Measurements from ENCODE around the gene ALKBH7. TPM values are rescaled to one million over a fixed set of nuclear protein-coding genes. Genes with fewer than 3 reads are reported as not detected.
A peak's percentile ranks its signal among the peaks of the same experiment; 100 is the strongest.

Gene ALKBH7
- total and polyA plus RNA-seq, 2 of the 13 experiments (the other 11 are each of a cell fraction or from before 2014, with no cell fraction given): 29.6 to 45.9 TPM

DNA sequence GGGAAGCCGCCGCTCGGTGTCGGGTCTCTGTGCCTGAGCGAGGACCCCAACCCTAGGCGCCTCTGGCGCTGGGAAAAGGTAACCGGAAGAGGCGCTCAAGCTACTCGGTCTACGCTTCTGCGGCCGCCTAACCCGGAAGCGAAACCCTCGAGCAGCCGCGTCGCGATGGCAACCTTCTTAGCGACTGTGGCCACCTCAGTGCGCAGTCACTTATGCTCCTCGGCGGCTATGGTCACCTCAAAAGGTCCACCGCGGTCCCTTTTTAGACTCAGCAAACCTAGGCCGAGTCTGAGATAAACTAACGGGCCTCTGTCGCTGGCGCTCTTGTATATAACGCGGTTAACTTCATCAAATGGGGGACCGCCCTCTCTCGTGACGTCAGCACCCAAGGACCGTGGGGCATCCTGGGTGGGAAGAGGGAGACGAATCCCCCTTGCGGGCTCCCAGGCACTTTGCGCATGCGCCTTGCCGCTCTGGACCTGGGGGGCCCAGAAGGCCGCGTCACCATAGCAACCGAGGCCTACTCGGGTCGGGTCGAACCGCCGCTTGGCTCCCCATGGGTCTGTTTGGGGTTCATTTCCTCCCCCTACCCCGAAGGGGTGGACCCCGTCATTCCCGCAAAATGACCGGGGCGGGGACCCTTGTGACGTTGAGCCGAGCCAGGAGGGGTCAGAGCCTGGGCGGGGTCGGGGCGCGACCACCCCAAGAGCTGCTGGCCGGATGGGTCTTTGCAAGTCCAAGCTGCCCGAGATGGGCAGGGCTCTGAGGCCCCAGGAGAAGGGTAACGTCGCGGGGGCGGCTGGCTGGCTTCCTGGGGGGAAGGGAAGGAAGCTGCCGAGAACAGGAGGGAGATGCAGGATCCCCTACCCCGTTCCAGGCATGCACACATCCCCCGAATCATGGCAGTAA, 20.7 kb downstream of the ALKBH7 start, which contains the start of gene GTF2F1:
Gene GTF2F1 (minus strand): TSS at position 91 of the 909 bp plus-strand sequence. CDS start 169 bp downstream, outside the sequence.
- H3K36me3 ChIP-seq (replicated peaks in 1 of 2; ENCODE audit: control insufficient read depth in 1 of 2, insufficient read depth in 2 of 2, low read length in 2 of 2): peaks cover 7 to 17% of the 10 kb centered on the region in 2 experiments
- ChIA-PET POLR2A (interaction anchor here (1.3 to 5.5 kb wide), 3 partner anchors 9 to 32 kb away, joined by 8 to 45 read pairs (median 15); partner anchors contain the start of genes ALKBH7 and KHSRP), CTCF (ENCODE audit: low intra/inter-chr PET ratio, low total read pairs) (no interaction called here)
- BruUV-seq (replicated peaks): no TSS peak
- peak within 1 kb of the TSS; percentile 96 for H3K4me2 ChIP-seq (ENCODE audit: low read depth, low read length)
- FAIRE-seq (peak; percentile 72), DNase-seq (ENCODE audit: low spot score) (peak; percentile 89), ATAC-seq (peak; percentile 92)
- H3K9ac ChIP-seq (ENCODE audit: insufficient read depth, low read depth, low read length): peak within 1 kb of the TSS; percentile 88
- H3K27me3 ChIP-seq (ENCODE audit: control insufficient read depth in 1 of 2, insufficient read depth in 2 of 2, low read length in 2 of 2): no peaks in the 10 kb centered on the region; a peak in 1 of 5 replicates
- H3K27ac ChIP-seq (ENCODE audit: extremely low read length, insufficient read depth, low read length): peak within 1 kb of the TSS; percentile 65
- no peaks in the 10 kb centered on the region for H4K20me1 ChIP-seq (ENCODE audit: insufficient read depth, low read length)
- WGBS (ENCODE audit: low lambda C conversion rate): 0% methylated on average over 6 of the region's 69 CpGs
- H3K9me3 ChIP-seq (ENCODE audit: low read length): no peaks in the 10 kb centered on the region
- peaks cover 24% of the 10 kb centered on the region for H3K4me1 ChIP-seq (ENCODE audit: insufficient read depth, low read length)
- peak within 1 kb of the TSS; percentile 81 to 99 (median 92) for H3K4me3 ChIP-seq (replicated peaks in 1 of 3; ENCODE audit: insufficient read depth in 1 of 3, low read depth in 2 of 3, low read length in 3 of 3)
- intact Hi-C loops (cut with micrococcal nuclease; ENCODE audit: unreplicated experiment): no loop called here
- peak within 1 kb of the TSS; percentile 95 for H2AFZ ChIP-seq (ENCODE audit: low read length)
- in situ Hi-C loops (cut with HindIII; ENCODE audit: extremely low pct_ligation_motif_present, low pct_unique_long_range_greater_than_20kb): no loop called here
- peaks cover 18% of the 10 kb centered on the region for H3K79me2 ChIP-seq (ENCODE audit: insufficient read depth, low read length)
- no peak for TF ChIP-seq EEA1 (CRISPR knock-in tag; IDR thresholded peaks at IDR 0.05; ENCODE audit: borderline replicate concordance)
- no peak for TF ChIP-seq U2AF1 (optimal IDR thresholded peaks at IDR 0.05; ENCODE audit: low read depth, low read length)
- TF ChIP-seq, protein P1, sequence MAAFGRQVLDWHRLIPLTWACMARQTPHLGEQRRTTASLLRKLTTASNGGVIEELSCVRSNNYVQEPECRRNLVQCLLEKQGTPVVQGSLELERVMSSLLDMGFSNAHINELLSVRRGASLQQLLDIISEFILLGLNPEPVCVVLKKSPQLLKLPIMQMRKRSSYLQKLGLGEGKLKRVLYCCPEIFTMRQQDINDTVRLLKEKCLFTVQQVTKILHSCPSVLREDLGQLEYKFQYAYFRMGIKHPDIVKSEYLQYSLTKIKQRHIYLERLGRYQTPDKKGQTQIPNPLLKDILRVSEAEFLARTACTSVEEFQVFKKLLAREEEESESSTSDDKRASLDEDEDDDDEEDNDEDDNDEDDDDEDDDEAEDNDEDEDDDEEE (CRISPR knock-in tag; IDR thresholded peaks at IDR 0.05): 0 out of 2 replicates have a peak, but pooled peaks have one; percentile 62
- TF ChIP-seq TEAD3 (CRISPR knock-in tag; optimal IDR thresholded peaks at IDR 0.05; ENCODE audit: borderline replicate concordance): no peak
- no peak for TF ChIP-seq MAFF (IDR thresholded peaks at IDR 0.05; ENCODE audit: low read depth, low read length)
- no peak for TF ChIP-seq ZNF775 (CRISPR knock-in tag; IDR thresholded peaks at IDR 0.05; ENCODE audit: borderline replicate concordance)
- TF ChIP-seq TBL1XR1 (IDR thresholded peaks at IDR 0.05; ENCODE audit: borderline replicate concordance, low read length, partially characterized antibody): no peak
- peak; percentile 54; the same call in 1 of the 2 replicates for TF ChIP-seq HCFC1 (IDR thresholded peaks at IDR 0.05; ENCODE audit: low read depth, low read length)
- no peak for TF ChIP-seq KLF12 (CRISPR knock-in tag; IDR thresholded peaks at IDR 0.05; ENCODE audit: borderline replicate concordance)
- TF ChIP-seq, protein P2, sequence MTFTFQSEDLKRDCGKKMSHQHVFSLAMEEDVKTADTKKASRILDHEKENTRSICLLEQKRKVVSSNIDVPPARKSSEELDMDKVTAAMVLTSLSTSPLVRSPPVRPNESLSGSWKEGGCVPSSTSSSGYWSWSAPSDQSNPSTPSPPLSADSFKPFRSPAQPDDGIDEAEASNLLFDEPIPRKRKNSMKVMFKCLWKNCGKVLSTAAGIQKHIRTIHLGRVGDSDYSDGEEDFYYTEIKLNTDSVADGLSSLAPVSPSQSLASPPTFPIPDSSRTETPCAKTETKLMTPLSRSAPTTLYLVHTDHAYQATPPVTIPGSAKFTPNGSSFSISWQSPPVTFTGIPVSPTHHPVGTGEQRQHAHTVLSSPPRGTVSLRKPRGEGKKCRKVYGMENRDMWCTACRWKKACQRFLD (CRISPR knock-in tag; IDR thresholded peaks at IDR 0.05; ENCODE audit: borderline replicate concordance): no peak
- no peak for TF ChIP-seq ZFYVE20 (CRISPR knock-in tag; IDR thresholded peaks at IDR 0.05; ENCODE audit: borderline replicate concordance, low read depth)
- TF ChIP-seq, protein P3, sequence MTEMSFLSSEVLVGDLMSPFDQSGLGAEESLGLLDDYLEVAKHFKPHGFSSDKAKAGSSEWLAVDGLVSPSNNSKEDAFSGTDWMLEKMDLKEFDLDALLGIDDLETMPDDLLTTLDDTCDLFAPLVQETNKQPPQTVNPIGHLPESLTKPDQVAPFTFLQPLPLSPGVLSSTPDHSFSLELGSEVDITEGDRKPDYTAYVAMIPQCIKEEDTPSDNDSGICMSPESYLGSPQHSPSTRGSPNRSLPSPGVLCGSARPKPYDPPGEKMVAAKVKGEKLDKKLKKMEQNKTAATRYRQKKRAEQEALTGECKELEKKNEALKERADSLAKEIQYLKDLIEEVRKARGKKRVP (CRISPR knock-in tag; IDR thresholded peaks at IDR 0.05): no peak
- TF ChIP-seq KLF16 (CRISPR knock-in tag; IDR thresholded peaks at IDR 0.05): peak in 1 of 2 experiments; percentile 66; a peak in 2 of 4 replicates
- peak; percentile 72 for TF ChIP-seq YY1 (IDR thresholded peaks at IDR 0.05; ENCODE audit: insufficient read depth, insufficient replicate concordance, low read depth, low read length)
- 0 out of 2 replicates have a peak, but pooled peaks have one; percentile 19 for TF ChIP-seq PHF21A (CRISPR knock-in tag; IDR thresholded peaks at IDR 0.05)
- TF ChIP-seq CAMTA2 (CRISPR knock-in tag; IDR thresholded peaks at IDR 0.05; ENCODE audit: borderline replicate concordance): peak; percentile 66; the same call in 1 of the 2 replicates
